Ovary (tissue), 3 donors: ENCODE results near the gene FAR2.

Source experiments
- CTCF ChIP-seq, 3 donors: fragments of 450-650 bp in 2 of 3; fragments of 200-600 bp in 1 of 3; IDR thresholded peaks; one replicate each; pipeline versions ENCODE4 v1.5.1 to v1.8.0; 2016 to 2022; ENCODE audit warnings: antibody characterized with exemption in 3 of 3, mild to moderate bottlenecking in 1 of 3
- EP300 ChIP-seq: sonication (generic); formaldehyde crosslinking; IDR thresholded peaks from one replicate; pipeline ENCODE4 v1.6.1; 2017; ENCODE audit warnings: antibody characterized with exemption
- donor health status: DM: no; HTN: no; CAD: no.

- TF ChIP-seq CTCF (IDR thresholded peaks at IDR 0.05) (no peak), EP300 (no peak)
Measured at GRCh38 chr12:29282031-29282816, 133.1 kb downstream of the FAR2 start.
